ENCODE results near the gene PHLDB3.
"Not testable (repeated sequence)": the region's sequence is repeated elsewhere in the genome, so short reads cannot be mapped to it uniquely, and the experiment has no call there.

PHLDB3 gene

GRCh38 chr19:43504426-43505185, at the start of gene PHLDB3:
PHLDB3 (minus strand) TSS chr19:43504746; CDS start chr19:43504118, 628 bp downstream.
- peak; percentile 59 for DNase-seq

GRCh38 chr19:43553656-43554055, 49.1 kb upstream of the PHLDB3 start:
- DNase-seq: no peak

- DNase-seq: no peak
Observed at GRCh38 chr19:43552616-43553015, 48.1 kb upstream of the PHLDB3 start.

- DNase-seq: no peak
Observed at GRCh38 chr19:43552198-43552450, 47.6 kb upstream of the PHLDB3 start.

GRCh38 chr19:43551399-43552197, 47.1 kb upstream of the PHLDB3 start:
- DNase-seq: no peak

GRCh38 chr19:43548706-43549105, 44.2 kb upstream of the PHLDB3 start:
- DNase-seq: no peak

- DNase-seq: not testable (repeated sequence)
Observed at GRCh38 chr19:43547926-43548325, 43.4 kb upstream of the PHLDB3 start.

- DNase-seq: no peak
Observed at GRCh38 chr19:43546581-43546980, 42.0 kb upstream of the PHLDB3 start.

GRCh38 chr19:43545981-43546380, 41.4 kb upstream of the PHLDB3 start:
- no peak for DNase-seq

GRCh38 chr19:43545276-43545675, 40.7 kb upstream of the PHLDB3 start:
- no peak for DNase-seq

GRCh38 chr19:43544077-43544476, 39.5 kb upstream of the PHLDB3 start:
- no peak for DNase-seq

- DNase-seq: no peak
Observed at GRCh38 chr19:43541920-43542650, 37.5 kb upstream of the PHLDB3 start.

- no peak for DNase-seq
Observed at GRCh38 chr19:43540381-43540780, 35.8 kb upstream of the PHLDB3 start.

GRCh38 chr19:43538922-43539321, 34.4 kb upstream of the PHLDB3 start:
- no peak for DNase-seq

GRCh38 chr19:43534816-43535761, 30.5 kb upstream of the PHLDB3 start:
- peak; percentile 37 for DNase-seq

GRCh38 chr19:43534305-43534815, 29.8 kb upstream of the PHLDB3 start:
- no peak for DNase-seq

- peak; percentile 97 for DNase-seq
Observed at GRCh38 chr19:43533546-43534304, 29.2 kb upstream of the PHLDB3 start.

- DNase-seq: peak; percentile 92
Observed at GRCh38 chr19:43532962-43533545, 28.5 kb upstream of the PHLDB3 start, which contains the start of gene ZNF575. ZNF575 (plus strand) TSS chr19:43533188; CDS start chr19:43534423, 1,235 bp downstream.

- no peak for DNase-seq
Observed at GRCh38 chr19:43532571-43532961, 28.0 kb upstream of the PHLDB3 start.

- peak; percentile 9 for DNase-seq
Observed at GRCh38 chr19:43527860-43528622, 23.5 kb upstream of the PHLDB3 start.

Measured in stimulated activated CD4-positive, alpha-beta T cell treated with anti-CD3 and anti-CD28 coated beads, Interleukin-15, amount 100 ng/mL, for 24 hours (primary cell).